ENCODE results near the gene ARFGAP2. TPM values are rescaled to one million over a fixed set of nuclear protein-coding genes. Genes with fewer than 3 reads are reported as not detected.

Gene ARFGAP2
- total and polyA plus RNA-seq, 2 of the 8 experiments (the other 6 are each of a cell fraction or from before 2014, with no cell fraction given) = 50.2 to 64.0 TPM

DNA sequence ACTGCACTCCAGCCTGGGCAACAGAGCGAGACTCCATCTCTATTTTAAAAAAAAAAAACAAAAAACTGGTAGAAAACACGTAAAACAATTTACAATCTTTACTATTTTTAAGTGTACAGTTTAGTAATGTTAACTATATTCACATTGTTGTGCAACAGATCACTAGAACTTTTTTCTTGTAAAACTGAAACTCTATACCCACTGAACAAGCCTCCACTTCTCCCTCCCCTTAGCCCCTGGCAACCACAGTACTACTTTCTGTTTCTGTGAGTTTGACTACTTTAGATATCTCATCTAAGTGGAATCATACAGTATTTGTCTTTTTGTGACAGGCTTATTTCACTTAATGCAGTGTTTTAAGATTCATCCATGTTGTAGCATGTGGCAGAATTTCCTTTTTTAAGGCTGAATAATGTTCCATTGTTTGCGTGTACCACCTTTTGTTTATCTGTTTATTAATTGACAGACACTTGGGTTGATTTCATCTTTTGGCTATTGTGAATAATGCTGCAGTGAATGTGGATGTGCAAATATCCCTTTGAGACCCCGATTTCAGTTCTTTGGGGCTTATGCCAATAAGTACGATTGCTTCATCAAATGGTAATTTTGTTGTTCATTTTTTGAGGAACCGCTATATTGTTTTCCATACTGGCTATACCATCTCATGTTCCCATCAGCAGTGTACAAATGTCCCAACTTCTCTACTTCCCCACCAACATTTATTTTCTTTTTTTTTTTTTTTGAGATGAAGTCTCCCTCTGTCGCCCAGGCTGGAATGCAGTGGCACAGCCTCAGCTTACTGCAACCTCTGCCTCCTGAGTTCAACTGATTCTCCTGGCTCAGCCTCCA is 49.1 kb upstream of the ARFGAP2 start:
- Histone ChIP-seq H2BK12ac (ENCODE audit: low read depth, low read length) (no peak overlapping the region), H3K36me3 (ENCODE audit: control insufficient read depth in 2 of 4, insufficient read depth in 4 of 4, low read length in 3 of 4) (peaks cover 5 to 46% (median 27%) of the 10 kb centered on the region in 4 experiments; a peak in 7 of 8 replicates), H2BK20ac (ENCODE audit: low read length) (no peak overlapping the region), H3K79me2 (ENCODE audit: control insufficient read depth in 1 of 2, insufficient read depth in 2 of 2, low read length in 2 of 2) (no peaks in the 10 kb centered on the region), H4K20me1 (replicated peaks in 1 of 2; ENCODE audit: control insufficient read depth in 1 of 2, insufficient read depth in 2 of 2, low read length in 2 of 2) (peaks cover 0 to 2% of the 10 kb centered on the region in 2 experiments), H3K56ac (replicated peaks; ENCODE audit: insufficient read length, low read depth, low read length) (no peak overlapping the region), H2BK5ac (ENCODE audit: low read depth, low read length) (no peak overlapping the region), H3K4ac (replicated peaks; ENCODE audit: insufficient read length, low read depth, low read length) (no peak overlapping the region), H2AFZ (ENCODE audit: low read length) (no peak overlapping the region), H4K91ac (replicated peaks; ENCODE audit: insufficient read length, low read length) (no peak overlapping the region), H3K4me3 (ENCODE audit: extremely low read depth in 1 of 4, insufficient read depth in 2 of 4, low read depth in 3 of 4, low read length in 4 of 4) (no peak overlapping the region), H3K27ac (ENCODE audit: low read depth, low read length) (no peak overlapping the region), H3K14ac (ENCODE audit: insufficient read length) (no peak overlapping the region), H4K5ac (ENCODE audit: insufficient read length, low read depth, low read length) (no peak overlapping the region), H3K23ac (ENCODE audit: insufficient read length) (no peak overlapping the region), H3K79me1 (ENCODE audit: low read depth, low read length) (no peaks in the 10 kb centered on the region), H2BK15ac (ENCODE audit: low read length) (no peak overlapping the region), H3K9me3 (ENCODE audit: insufficient read depth in 2 of 2, low read depth in 1 of 2, low read length in 1 of 2) (no peaks in the 10 kb centered on the region), H2BK120ac (replicated peaks; ENCODE audit: low read depth, low read length) (no peak overlapping the region), H3K9ac (replicated peaks in 1 of 4; ENCODE audit: extremely low read depth in 1 of 4, low read depth in 3 of 4, low read length in 3 of 4) (no peak overlapping the region), H4K8ac (ENCODE audit: extremely low read depth, insufficient read depth, low read length) (no peak overlapping the region), H2AK5ac (ENCODE audit: low read depth, low read length) (no peak overlapping the region), H3K18ac (ENCODE audit: extremely low read depth, low read length) (no peak overlapping the region), H3K23me2 (ENCODE audit: low read depth, low read length) (no peaks in the 10 kb centered on the region), H3K4me1 (replicated peaks in 1 of 4; ENCODE audit: control insufficient read depth in 3 of 4, insufficient read depth in 4 of 4, low read length in 3 of 4) (no peaks in the 10 kb centered on the region), H3K4me2 (ENCODE audit: insufficient read depth in 1 of 2, low read depth in 2 of 2, low read length in 2 of 2) (no peak overlapping the region), H3K27me3 (replicated peaks in 1 of 4; ENCODE audit: control insufficient read depth in 3 of 4, extremely low read depth in 1 of 4, insufficient read depth in 3 of 4, low read length in 3 of 4) (no peaks in the 10 kb centered on the region)
- POLR2A ChIA-PET (ENCODE audit: partially characterized antibody) = interaction anchor here (0.6 to 1.2 kb wide), 2 partner anchors 16 to 23 kb away, joined by 3 to 4 read pairs; partner anchors contain the start of gene ACP2
- 89% methylated on average over 6 of the region's 7 CpGs; no CpG with 5 or more reads in 1 of the 2 experiments for WGBS, 2 experiments (ENCODE audit: extremely low coverage in 1 of 2, insufficient coverage in 1 of 2, insufficient read length in 1 of 2, insufficient replicate concordance in 2 of 2, low coverage in 1 of 2, low lambda C conversion rate in 2 of 2, missing lambda C conversion rate in 1 of 2)
- DNase-seq (ENCODE audit: low read depth in 1 of 2, low spot score in 2 of 2) (no peak), FAIRE-seq (no peak)
- CTCF ChIA-PET (ENCODE audit: partially characterized antibody) = interaction anchor here (0.6 to 1.4 kb wide), 3 partner anchors 8 to 60 kb away, joined by 3 to 4 read pairs (median 4); no protein-coding TSS in a partner anchor
- TF ChIP-seq FOSL1 (IDR thresholded peaks at IDR 0.05; ENCODE audit: insufficient read depth, low read depth, low read length) (no peak), HDAC6 (IDR thresholded peaks at IDR 0.05; ENCODE audit: low read depth, low read length) (no peak), EGR1 (IDR thresholded peaks at IDR 0.05; ENCODE audit: borderline replicate concordance, low read depth, low read length) (no peak), TBP (IDR thresholded peaks at IDR 0.05; ENCODE audit: low read depth, low read length) (no peak), GTF2F1 (IDR thresholded peaks at IDR 0.05; ENCODE audit: borderline replicate concordance, low read depth, low read length) (no peak), HDAC2 (IDR thresholded peaks at IDR 0.05; ENCODE audit: borderline replicate concordance in 1 of 2, low read depth in 2 of 2, low read length in 2 of 2) (no peak), KDM4A (IDR thresholded peaks at IDR 0.05; ENCODE audit: low read depth, low read length, severe bottlenecking) (no peak), RAD21 (IDR thresholded peaks at IDR 0.05 in 1 of 2, conservative IDR thresholded peaks at IDR 0.05 in 1 of 2; ENCODE audit: low read depth in 2 of 2, low read length in 2 of 2) (no peak), GABPA (IDR thresholded peaks at IDR 0.05; ENCODE audit: borderline replicate concordance, insufficient read depth, low read length) (no peak)
- TF ChIP-seq, protein P1, sequence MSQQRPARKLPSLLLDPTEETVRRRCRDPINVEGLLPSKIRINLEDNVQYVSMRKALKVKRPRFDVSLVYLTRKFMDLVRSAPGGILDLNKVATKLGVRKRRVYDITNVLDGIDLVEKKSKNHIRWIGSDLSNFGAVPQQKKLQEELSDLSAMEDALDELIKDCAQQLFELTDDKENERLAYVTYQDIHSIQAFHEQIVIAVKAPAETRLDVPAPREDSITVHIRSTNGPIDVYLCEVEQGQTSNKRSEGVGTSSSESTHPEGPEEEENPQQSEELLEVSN (IDR thresholded peaks at IDR 0.05) = no peak
